Measurements from ENCODE around the gene MBNL1. TPM values are rescaled to one million over a fixed set of nuclear protein-coding genes. Genes with fewer than 3 reads are reported as not detected.
"Not testable (repeated sequence)": the region's sequence is repeated elsewhere in the genome, so short reads cannot be mapped to it uniquely, and the experiment has no call there.

The MBNL1 gene
- total RNA-seq, 1 experiment from 2014 or later, result 117 TPM

GRCh38 chr3:152335273-152335672, 66.5 kb downstream of the MBNL1 start:
- BruUV-seq (replicated peaks), result no TSS peak
- Histone ChIP-seq H3K9me3 (ENCODE audit: low read depth, low read length, poor library complexity, severe bottlenecking) (no peaks in the 10 kb centered on the region), H3K27ac (ENCODE audit: low read depth, low read length, poor library complexity, severe bottlenecking) (no peak overlapping the region), H3K4me1 (ENCODE audit: insufficient read depth, low read length, poor library complexity, severe bottlenecking) (peaks cover 10% of the 10 kb centered on the region), H3K4me3 (ENCODE audit: low read depth, low read length, poor library complexity, severe bottlenecking) (no peak overlapping the region), H3K36me3 (ENCODE audit: insufficient read depth, low read length, poor library complexity, severe bottlenecking) (no peaks in the 10 kb centered on the region), H3K27me3 (replicated peaks; ENCODE audit: insufficient read depth, low read depth, low read length, poor library complexity) (no peaks in the 10 kb centered on the region)
- ChIA-PET POLR2A (ENCODE audit: low non-redundant PET) (no interaction called here), CTCF (no interaction called here)
- intact Hi-C loops (cut with micrococcal nuclease; ENCODE audit: unreplicated experiment), result no loop called here
- no peak for TF ChIP-seq EZH2 (IDR thresholded peaks at IDR 0.05; ENCODE audit: borderline replicate concordance, low read depth, low read length, poor library complexity, severe bottlenecking)
- TF ChIP-seq CTCF (conservative IDR thresholded peaks at IDR 0.05; ENCODE audit: low read depth, low read length), result no peak
- DNase-seq (ENCODE audit: low spot score), result no peak

DNA sequence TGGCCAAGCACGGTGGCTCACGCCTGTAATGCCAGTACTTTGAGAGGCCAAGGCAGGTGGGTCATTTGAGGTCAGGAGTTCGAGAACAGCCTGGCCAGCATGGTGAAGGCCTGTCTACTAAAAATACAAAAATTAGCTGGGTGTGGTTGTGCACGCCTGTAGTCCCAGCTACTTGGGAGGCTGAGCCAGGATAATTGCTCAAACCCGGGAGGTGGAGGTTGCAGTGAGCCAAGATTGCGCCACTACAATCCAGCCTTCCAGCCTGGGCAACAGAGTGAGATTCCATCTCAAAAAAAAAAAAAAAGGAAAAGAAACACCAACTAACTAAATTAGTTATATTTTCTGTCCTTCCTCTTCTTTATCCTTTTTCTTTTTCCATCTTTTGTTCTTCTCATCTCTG, 68.6 kb downstream of the MBNL1 start:
- CTCF ChIA-PET; intact Hi-C loops (cut with micrococcal nuclease; ENCODE audit: unreplicated experiment); H3K4me3 ChIP-seq (ENCODE audit: low read depth, low read length, poor library complexity, severe bottlenecking); H3K27me3 ChIP-seq (replicated peaks; ENCODE audit: insufficient read depth, low read depth, low read length, poor library complexity); H3K4me1 ChIP-seq (ENCODE audit: insufficient read depth, low read length, poor library complexity, severe bottlenecking); H3K9me3 ChIP-seq (ENCODE audit: low read depth, low read length, poor library complexity, severe bottlenecking); H3K27ac ChIP-seq (ENCODE audit: low read depth, low read length, poor library complexity, severe bottlenecking); BruUV-seq (replicated peaks); DNase-seq (ENCODE audit: low spot score); H3K36me3 ChIP-seq (ENCODE audit: insufficient read depth, low read length, poor library complexity, severe bottlenecking); POLR2A ChIA-PET (ENCODE audit: low non-redundant PET): not testable (repeated sequence)

DNA sequence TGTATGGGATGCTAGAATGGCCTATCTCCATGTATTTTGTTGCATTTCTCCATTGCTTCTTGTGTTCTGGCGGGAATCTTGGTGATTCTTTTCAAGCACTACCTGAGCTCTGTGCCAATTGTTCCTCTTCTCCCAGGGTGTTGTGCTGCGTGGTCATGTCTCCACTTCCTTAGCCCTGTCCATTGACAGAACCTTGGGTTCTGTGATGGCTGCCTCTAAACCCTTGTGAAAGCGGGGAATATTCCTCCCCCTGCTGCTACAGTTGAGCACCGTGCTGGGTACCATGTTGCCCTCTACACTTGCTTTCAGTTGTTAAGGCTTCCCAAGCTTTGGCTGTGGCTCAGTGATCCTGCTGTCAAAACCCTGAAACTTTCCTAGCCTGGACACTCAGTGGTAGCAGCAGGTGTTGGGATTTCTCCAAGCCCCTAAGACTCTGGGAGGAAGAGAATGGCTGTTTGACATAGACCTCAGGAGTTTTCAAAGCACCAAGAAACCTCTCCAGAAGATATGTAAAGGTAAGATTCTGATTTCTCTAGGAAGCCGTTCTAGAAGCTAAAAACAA, 69.5 kb downstream of the MBNL1 start:
- intact Hi-C loops (cut with micrococcal nuclease; ENCODE audit: unreplicated experiment), result no loop called here
- Histone ChIP-seq H3K27me3 (replicated peaks; ENCODE audit: insufficient read depth, low read depth, low read length, poor library complexity) (no peaks in the 10 kb centered on the region), H3K27ac (ENCODE audit: low read depth, low read length, poor library complexity, severe bottlenecking) (no peak overlapping the region), H3K36me3 (ENCODE audit: insufficient read depth, low read length, poor library complexity, severe bottlenecking) (no peaks in the 10 kb centered on the region), H3K4me1 (ENCODE audit: insufficient read depth, low read length, poor library complexity, severe bottlenecking) (peaks cover 3% of the 10 kb centered on the region), H3K4me3 (ENCODE audit: low read depth, low read length, poor library complexity, severe bottlenecking) (no peak overlapping the region), H3K9me3 (ENCODE audit: low read depth, low read length, poor library complexity, severe bottlenecking) (no peaks in the 10 kb centered on the region)
- CTCF ChIA-PET, result no interaction called here
- TF ChIP-seq EZH2 (IDR thresholded peaks at IDR 0.05; ENCODE audit: borderline replicate concordance, low read depth, low read length, poor library complexity, severe bottlenecking) (no peak), CTCF (conservative IDR thresholded peaks at IDR 0.05; ENCODE audit: low read depth, low read length) (no peak)
- POLR2A ChIA-PET (ENCODE audit: low non-redundant PET), result no interaction called here
- no peak for DNase-seq (ENCODE audit: low spot score)
- no TSS peak for BruUV-seq (replicated peaks)

DNA sequence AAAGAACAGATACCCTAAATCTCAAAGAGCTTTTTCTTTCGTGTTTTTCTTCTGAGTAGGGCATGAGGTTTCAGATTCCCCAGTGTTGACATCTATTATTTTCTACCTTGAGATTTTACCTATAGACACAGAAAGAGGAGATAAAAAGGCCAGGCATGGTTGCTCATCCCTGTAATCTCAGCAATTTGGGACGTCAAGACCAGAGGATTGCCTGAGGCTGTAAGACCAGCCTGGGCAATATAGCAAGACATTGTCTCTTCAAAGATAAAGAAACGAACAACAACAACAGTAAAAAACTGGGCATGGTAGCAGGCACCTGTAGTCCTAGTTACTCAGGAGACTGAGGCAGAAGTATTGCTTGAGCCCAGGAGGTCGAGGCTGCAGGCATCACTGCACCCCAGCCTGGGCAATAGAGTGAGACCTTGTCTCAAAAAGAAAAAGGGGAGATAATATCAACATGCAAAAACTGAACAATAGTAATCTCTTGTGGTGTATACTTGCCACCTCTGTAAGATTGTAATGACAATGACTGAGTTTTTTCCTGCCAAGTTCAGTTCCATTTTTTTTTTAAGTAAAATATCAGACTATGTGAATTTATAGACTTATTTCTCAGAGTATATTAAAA, 71.3 kb downstream of the MBNL1 start:
- Histone ChIP-seq H3K4me3 (ENCODE audit: low read depth, low read length, poor library complexity, severe bottlenecking) (no peak overlapping the region), H3K9me3 (ENCODE audit: low read depth, low read length, poor library complexity, severe bottlenecking) (no peaks in the 10 kb centered on the region), H3K36me3 (ENCODE audit: insufficient read depth, low read length, poor library complexity, severe bottlenecking) (no peaks in the 10 kb centered on the region), H3K27ac (ENCODE audit: low read depth, low read length, poor library complexity, severe bottlenecking) (no peak overlapping the region), H3K4me1 (ENCODE audit: insufficient read depth, low read length, poor library complexity, severe bottlenecking) (peaks cover 3% of the 10 kb centered on the region), H3K27me3 (replicated peaks; ENCODE audit: insufficient read depth, low read depth, low read length, poor library complexity) (no peaks in the 10 kb centered on the region)
- ChIA-PET CTCF (no interaction called here), POLR2A (ENCODE audit: low non-redundant PET) (no interaction called here)
- no peak for DNase-seq (ENCODE audit: low spot score)
- TF ChIP-seq EZH2 (IDR thresholded peaks at IDR 0.05; ENCODE audit: borderline replicate concordance, low read depth, low read length, poor library complexity, severe bottlenecking) (no peak), CTCF (conservative IDR thresholded peaks at IDR 0.05; ENCODE audit: low read depth, low read length) (no peak)
- intact Hi-C loops (cut with micrococcal nuclease; ENCODE audit: unreplicated experiment), result no loop called here
- BruUV-seq (replicated peaks), result no TSS peak
